Measurements from ENCODE around the gene C4orf33. TPM values are rescaled to one million over a fixed set of nuclear protein-coding genes. Genes with fewer than 3 reads are reported as not detected.
A peak's percentile ranks its signal among the peaks of the same experiment; 100 is the strongest.
"Not testable (repeated sequence)": the region's sequence is repeated elsewhere in the genome, so short reads cannot be mapped to it uniquely, and the experiment has no call there.

C4orf33 gene
- total RNA-seq, result 10 to 100 TPM; 14.2 to 42.2 (median 23.7) TPM
- long read RNA-seq, donor 1, partial matches to known transcripts, result 0 of 6 reads
- long read RNA-seq, donor 1, other reads (novel, unspliced or antisense), result 1 of 6 reads
- long read RNA-seq, donor 2, transcript C4orf33-202 (6 exons, 1,588 nt), result major isoform, 10 of 10 reads
- long read RNA-seq, donor 2, partial matches to known transcripts, result 0 of 10 reads
- long read RNA-seq, donor 2, other reads (novel, unspliced or antisense), result 0 of 10 reads

- H3K36me3 ChIP-seq (ENCODE audit: low read depth), result no peaks in the 10 kb centered on the region
- DNase-seq (peak; percentile 73 to 88 (median 78)), ATAC-seq (peak; percentile 60)
- peak within 1 kb of the TSS; percentile 7 for H3K4me3 ChIP-seq
- H3K4me1 ChIP-seq (ENCODE audit: low read depth), result peaks cover 15% of the 10 kb centered on the region
- no peak for TF ChIP-seq CTCF (IDR thresholded peaks at IDR 0.05)
- H3K9me3 ChIP-seq, result no peaks in the 10 kb centered on the region
- intact Hi-C loops (cut with DNase I, micrococcal nuclease), result no loop called here
These were observed at the start of gene C4orf33 for GRCh38 chr4:129095811-129096454. C4orf33 (plus strand) TSS chr4:129096152; CDS start chr4:129102611, 6,459 bp downstream.

GRCh38 chr4:129059028-129059427 is 36.9 kb upstream of the C4orf33 start:
- H3K36me3 ChIP-seq (ENCODE audit: low read depth), result no peaks in the 10 kb centered on the region
- ATAC-seq (no peak), DNase-seq (no peak)
- intact Hi-C loops (cut with DNase I, micrococcal nuclease), result no loop called here
- no peaks in the 10 kb centered on the region for H3K4me1 ChIP-seq (ENCODE audit: low read depth)
- peak overlapping the region; percentile 0 for H3K4me3 ChIP-seq
- peaks cover 99% of the 10 kb centered on the region for H3K9me3 ChIP-seq
- TF ChIP-seq CTCF (IDR thresholded peaks at IDR 0.05), result no peak

GRCh38 chr4:129062580-129062979 is 33.4 kb upstream of the C4orf33 start:
- Histone ChIP-seq H3K4me1 (ENCODE audit: low read depth) (no peaks in the 10 kb centered on the region), H3K36me3 (ENCODE audit: low read depth) (no peaks in the 10 kb centered on the region), H3K4me3 (no peak overlapping the region), H3K9me3 (peaks cover 73% of the 10 kb centered on the region)
- no peak for ATAC-seq
- no peak for TF ChIP-seq CTCF (IDR thresholded peaks at IDR 0.05)
- no peak for DNase-seq
- intact Hi-C loops (cut with DNase I, micrococcal nuclease), result no loop called here

GRCh38 chr4:129063640-129064039 is 32.3 kb upstream of the C4orf33 start:
- intact Hi-C loops (cut with DNase I, micrococcal nuclease), result no loop called here
- TF ChIP-seq CTCF (IDR thresholded peaks at IDR 0.05), result no peak
- no peak overlapping the region for H3K4me3 ChIP-seq
- H3K36me3 ChIP-seq (ENCODE audit: low read depth), result no peaks in the 10 kb centered on the region
- H3K4me1 ChIP-seq (ENCODE audit: low read depth), result no peaks in the 10 kb centered on the region
- peaks cover 64% of the 10 kb centered on the region for H3K9me3 ChIP-seq
- DNase-seq, result no peak
- no peak for ATAC-seq

GRCh38 chr4:129064717-129065116 is 31.2 kb upstream of the C4orf33 start:
- H3K4me1 ChIP-seq (ENCODE audit: low read depth), result no peaks in the 10 kb centered on the region
- DNase-seq, result no peak
- intact Hi-C loops (cut with DNase I, micrococcal nuclease), result no loop called here
- no peaks in the 10 kb centered on the region for H3K36me3 ChIP-seq (ENCODE audit: low read depth)
- no peak overlapping the region for H3K4me3 ChIP-seq
- no peak for TF ChIP-seq CTCF (IDR thresholded peaks at IDR 0.05)
- peaks cover 54% of the 10 kb centered on the region for H3K9me3 ChIP-seq
- no peak for ATAC-seq

GRCh38 chr4:129069537-129069936 is 26.4 kb upstream of the C4orf33 start:
- DNase-seq; intact Hi-C loops (cut with DNase I, micrococcal nuclease); H3K36me3 ChIP-seq (ENCODE audit: low read depth); ATAC-seq; H3K4me3 ChIP-seq; H3K4me1 ChIP-seq (ENCODE audit: low read depth): not testable (repeated sequence)
- H3K9me3 ChIP-seq, result peaks cover 17% of the 10 kb centered on the region
